HG02623 (cell line): Measurements from ENCODE around the gene MORN1.
"Not testable (repeated sequence)": the region's sequence is repeated elsewhere in the genome, so short reads cannot be mapped to it uniquely, and the experiment has no call there.

ENCODE experiments used
- ATAC-seq: cut with Tn5 transposase; IDR thresholded peaks from one replicate; pipeline ENCODE4 v1.9.1; 2021; ENCODE audit warnings: moderate library complexity; ENCODE audit not compliant: unreplicated experiment

The MORN1 gene

DNA sequence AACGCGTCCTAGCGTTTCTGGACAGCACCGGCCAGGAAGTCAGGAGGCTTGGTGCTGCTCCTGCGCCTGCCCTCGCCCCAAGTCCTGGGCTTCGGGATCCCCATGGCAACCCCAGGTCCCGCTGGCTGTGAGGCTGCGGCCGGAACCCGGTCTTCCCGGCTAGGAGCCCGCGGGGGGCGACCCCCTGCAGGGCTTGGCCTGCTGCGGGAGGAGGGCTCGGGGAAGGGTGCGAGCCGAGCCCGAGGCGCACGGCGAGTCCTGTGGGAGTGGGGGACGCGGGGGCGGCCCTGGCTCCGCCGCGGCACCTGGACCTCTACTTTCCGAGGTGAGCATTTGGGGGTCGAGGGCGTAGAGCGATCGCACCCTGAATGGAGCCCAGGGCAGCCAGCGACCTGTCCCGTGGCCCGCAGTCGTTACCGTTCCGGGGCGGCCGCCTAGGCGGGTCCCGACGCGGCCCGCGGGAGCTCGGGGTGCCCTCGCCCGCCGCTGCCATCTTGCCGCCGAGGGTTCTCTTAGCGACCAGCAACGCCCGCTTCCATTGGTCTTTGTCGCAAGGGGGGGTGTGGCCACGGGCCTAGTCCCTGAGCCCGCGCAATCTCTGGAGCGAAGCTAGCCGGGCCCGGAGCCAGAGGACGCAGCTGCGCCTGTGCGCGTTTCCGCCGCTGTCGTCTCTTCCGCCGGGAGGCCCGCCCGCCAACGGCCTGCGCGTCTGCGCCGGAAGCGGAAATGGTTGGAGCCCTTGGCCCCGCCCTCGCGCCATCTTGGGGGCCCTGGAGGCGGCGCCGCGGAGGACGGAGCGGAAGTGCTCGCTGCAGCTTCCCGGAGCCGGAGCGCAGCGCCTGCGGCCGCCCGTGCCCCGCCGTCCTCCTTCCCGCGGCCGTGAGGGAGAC, at the start of gene MORN1, which contains the start of gene RER1:
TSS of gene MORN1 (minus strand) at position 514 of the 890 bp plus-strand sequence. CDS start at position 493, 21 bp downstream.
TSS of gene RER1 (plus strand) at position 801 of the 890 bp plus-strand sequence. CDS start 3,950 bp downstream, outside the sequence.
- peak; percentile 87 for ATAC-seq

DNA sequence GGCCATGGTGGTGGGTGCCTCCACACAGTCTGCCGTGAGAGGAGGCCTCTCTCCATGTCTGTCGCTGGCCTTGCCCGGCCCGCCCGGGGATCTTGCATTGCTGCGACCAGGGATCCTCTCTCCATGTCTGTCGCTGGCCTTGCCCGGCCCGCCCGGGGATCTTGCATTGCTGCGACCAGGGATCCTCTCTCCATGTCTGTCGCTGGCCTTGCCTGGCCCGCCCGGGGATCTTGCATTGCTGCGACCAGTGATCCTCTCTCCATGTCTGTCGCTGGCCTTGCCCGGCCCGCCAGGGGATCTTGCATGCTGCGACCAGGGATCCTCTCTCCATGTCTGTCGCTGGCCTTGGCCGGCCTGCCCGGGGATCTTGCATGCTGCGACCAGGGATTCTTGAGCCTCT, 49.0 kb upstream of the MORN1 start:
- not testable (repeated sequence) for ATAC-seq

DNA sequence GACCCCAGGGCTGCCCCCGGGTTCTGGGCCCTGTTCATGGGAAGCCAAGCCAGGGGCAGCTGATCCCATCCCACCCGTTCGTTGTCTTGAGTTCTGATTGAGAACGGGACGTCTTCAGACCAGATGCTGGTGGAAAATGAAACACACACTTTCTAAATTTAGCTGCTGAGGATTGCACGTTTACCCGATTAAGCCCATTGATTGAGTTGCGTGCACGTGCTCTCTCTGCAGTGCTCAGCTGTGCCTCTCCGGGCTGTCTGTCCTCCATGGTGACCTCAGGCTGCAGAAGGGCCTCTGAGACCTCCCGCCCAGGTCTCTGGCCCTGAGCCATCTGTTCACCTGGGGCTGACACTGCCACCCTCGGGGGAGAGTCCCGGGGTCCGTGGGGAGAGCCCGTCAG, 48.0 kb upstream of the MORN1 start:
- ATAC-seq, result no peak

DNA sequence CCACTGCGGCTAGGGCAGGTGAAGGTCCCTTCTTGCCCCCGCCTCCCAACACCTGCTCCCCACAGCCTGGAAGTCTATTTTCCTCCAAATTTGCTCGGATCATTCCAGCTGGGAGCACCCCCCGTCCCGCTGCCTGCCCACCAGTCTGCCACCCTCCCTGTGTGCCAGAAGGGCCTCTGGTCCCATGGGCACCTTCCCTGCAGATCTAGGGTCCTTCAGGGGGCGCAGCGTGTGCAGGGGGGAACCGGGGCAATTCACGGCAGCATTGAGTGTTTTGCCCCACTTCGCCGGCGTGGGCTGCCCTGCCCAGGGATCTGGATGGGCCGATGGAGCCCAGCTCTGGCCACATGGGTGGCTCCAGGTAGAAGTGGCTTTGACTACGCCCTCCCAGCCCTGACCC, 47.3 kb upstream of the MORN1 start:
- ATAC-seq, result no peak

DNA sequence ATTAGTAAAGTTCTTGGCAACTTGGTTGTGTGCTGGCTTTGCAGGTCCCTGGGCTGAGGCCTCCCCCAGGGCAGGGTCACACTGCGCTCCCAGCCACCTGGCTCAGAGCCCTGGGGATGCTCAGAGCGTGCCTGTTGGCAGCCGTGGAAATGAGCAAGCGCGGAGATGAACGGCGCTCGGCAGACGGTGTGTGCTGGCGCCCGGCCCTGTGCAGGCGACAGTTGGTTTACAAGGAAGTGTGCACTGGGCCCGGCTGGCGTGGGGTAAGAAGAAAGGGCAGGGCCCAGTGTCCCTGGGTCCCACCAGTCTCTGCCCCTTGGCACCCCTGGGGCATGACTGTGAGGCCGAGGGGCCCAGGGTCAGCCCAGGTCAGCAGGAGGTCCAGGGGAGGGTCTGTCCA, 46.7 kb upstream of the MORN1 start:
- no peak for ATAC-seq

DNA sequence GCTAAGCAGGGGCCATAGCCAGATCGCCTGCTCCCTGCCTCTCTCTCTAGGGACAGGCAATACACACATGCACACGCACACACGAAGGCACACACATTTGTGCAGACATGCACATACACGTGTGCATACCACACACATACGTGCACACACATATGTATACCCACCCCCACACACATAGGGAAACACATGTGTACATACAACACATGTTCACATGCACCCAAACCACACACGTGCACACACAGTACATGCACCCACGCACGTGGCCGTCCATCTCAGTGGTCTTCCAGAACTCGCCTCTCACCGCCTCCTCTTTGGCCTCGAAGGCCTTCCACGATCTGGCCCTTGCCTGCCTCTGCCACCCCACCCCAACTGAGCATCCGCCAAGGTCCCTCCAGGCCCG, 46.3 kb upstream of the MORN1 start:
- no peak for ATAC-seq

DNA sequence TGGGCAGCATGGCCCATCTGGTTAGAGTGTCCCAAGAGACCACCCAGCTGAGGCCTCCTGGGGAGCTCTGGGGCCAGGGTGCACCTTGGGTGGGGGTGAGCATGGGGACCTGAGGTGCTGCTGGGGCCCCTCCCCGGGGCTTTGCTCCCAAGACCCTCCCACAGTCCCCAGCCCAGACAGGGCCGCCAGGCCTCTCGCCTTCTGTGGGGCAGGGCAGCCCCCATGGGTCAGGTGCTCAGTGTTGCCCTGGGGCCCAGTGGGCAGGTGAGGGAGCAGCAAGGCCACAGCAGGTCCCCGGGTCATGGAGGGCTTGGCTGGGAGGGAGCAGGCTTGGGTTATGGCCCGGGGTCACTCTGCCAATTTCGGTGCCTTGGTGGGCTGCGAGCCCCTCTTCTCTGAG, 45.5 kb upstream of the MORN1 start:
- no peak for ATAC-seq

DNA sequence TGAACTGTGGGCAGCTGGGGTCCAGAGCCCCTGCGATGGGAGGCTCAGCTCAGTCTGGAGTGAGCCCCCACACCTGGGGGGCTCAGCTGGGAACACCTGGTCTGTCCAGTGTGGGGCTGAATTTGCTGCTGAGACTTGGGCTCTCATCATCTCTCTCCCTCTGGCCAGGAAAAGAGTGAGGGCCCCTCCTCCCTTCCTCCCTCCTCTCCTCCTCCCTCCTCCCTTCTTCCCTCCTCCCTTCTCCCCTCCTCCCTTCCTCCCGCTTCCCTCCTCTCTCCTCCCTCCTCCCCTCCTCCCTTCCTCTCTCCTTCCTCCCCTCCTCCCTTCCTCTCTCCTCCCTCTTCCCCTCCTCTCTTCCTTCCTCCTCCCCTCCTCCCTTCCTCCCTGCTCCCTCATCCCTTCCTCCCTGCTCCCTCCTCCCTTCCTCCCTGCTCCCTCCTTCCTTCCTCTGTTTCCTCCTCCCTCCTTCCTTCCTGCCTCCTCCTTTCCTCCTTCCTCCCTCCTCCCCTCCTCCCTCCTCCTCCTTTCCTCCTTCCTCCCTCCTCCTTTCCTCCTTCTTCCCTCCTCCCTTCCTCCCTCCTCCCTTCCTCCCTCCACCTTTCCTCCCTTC, 44.5 kb upstream of the MORN1 start:
- ATAC-seq, result no peak

DNA sequence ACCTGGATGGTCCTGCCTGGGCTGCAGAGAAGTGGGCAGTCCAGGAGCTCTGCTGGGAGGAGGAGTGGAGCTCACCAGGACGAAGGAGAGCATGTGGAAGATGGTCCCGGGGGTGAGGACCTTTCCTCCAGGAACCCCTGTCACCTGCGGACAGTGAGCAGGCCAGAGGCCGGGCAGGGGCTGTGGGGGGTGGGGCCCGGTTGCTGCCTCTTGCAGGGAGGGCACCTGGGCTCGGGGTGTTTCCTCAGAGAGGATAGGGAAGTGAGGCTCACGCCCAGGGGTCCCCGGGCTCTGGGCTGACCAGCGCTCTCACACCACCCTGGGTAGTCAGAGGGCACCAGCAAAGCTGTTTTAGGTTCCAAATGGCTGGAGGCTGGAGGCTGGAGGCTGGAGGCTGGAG, 43.7 kb upstream of the MORN1 start:
- ATAC-seq, result no peak

DNA sequence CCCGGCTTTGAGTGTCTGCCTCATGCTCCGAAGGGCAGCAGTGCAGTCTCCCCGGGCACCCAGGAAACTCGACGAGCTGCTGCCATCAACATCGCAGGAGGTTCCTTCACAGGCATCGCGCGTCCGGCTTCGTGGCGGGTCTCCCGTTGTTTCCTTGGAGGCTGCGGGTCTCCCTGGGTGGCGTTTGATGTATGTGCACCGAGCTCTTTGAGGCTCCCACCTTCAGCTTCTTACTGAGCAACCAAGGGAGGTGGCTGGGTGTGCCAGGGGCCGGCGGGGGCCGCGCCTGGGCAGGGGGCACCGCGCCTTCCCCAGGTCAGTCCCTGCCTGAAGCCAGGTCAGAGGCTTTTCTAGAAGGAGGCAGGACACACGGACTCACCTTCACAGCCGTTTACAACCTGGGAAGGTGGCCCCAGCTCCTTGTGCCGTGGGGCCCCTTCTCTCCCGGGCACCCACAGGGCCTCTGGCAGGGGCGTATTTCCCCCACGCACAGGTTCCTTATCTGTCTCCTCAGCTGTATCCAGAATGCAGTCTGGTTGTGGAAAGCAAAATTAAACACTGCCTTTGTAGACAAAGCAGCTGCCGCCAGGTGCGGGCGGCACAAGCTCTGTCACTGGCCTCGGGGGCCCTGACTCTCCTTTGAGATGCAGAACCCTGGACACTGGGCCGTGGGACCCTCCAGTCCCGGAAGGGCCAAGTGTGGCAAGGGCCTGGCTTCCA, 42.7 kb upstream of the MORN1 start:
- ATAC-seq, result no peak

DNA sequence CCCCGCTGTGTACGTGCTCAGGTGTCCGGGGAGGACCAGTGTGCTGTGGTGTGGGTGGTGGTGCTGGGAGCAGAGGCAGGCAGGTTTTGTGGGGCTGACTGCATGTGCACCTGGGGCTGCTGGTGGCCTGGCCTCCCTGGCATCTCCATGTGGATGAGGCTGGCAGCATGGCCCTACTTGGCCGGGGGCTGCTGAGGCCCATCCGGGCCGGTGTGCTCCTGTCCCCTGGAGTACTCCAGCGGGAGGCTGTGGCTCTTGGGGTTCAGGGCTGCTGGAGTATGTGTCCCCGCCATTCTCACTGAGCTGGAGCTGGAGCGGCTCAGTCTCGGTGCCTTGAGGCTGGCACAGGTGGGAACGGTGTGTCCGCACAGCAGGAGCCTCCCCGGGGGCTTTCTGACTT, 41.8 kb upstream of the MORN1 start:
- ATAC-seq, result no peak

DNA sequence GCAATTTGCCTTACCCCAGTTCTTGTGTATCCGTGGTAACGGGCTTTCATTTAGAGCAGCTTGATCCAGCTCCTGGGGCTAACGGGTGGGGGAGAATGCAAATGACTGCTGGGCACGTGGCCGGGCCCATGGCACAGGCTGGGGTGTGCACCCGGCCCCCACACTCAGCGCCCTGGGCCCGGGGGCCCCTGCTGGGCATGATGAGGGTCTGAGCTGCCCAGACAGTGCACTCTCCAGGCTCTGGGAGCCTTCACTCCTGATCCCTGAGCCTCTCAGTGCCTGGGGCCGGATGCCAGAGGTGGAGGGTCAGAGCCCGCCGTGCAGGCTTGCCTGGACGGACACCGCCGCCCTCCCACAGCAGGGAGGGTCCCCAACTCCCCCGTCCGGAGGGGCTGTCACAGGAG, 41.1 kb upstream of the MORN1 start:
- ATAC-seq, result no peak

DNA sequence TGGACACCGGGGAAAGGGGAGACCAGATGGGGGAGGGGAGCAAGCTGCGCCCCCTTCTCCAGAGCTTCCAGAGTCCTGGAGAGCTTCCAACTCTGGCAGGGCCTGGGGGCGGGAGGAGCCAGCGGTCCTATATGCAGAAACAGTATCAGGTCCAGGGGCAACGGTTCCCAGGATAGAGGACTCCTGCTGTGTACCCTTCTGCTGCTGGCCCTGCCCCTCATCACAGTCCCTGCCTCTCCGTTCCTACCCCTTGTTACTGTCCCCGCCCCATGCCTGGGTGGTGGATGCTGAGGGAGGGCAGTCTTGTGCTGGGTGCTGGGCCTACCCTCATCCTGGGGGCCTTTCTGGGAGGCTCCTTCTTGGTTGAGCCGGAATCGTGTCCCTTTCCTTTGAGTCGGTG, 40.2 kb upstream of the MORN1 start:
- ATAC-seq, result no peak

DNA sequence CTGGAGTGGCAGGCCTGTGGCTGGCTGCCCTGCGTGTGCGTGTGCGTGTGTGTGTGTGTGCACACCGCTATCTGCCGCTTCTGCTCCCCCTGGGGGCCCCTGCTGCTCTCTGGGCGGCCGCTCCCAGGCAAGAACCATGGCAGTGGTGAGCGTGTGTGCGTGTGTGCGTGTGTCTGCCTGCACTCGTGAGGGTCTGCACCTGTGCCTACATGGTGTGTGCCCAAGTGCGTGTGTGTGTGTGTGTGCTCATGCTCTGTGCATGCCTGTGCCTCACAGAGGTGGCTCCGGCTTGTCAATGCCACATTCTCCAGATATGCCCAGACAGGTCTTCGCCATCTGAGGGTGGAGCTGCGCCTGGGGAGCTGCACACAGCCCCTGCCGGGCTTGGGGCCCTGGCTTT, 39.7 kb upstream of the MORN1 start:
- no peak for ATAC-seq

DNA sequence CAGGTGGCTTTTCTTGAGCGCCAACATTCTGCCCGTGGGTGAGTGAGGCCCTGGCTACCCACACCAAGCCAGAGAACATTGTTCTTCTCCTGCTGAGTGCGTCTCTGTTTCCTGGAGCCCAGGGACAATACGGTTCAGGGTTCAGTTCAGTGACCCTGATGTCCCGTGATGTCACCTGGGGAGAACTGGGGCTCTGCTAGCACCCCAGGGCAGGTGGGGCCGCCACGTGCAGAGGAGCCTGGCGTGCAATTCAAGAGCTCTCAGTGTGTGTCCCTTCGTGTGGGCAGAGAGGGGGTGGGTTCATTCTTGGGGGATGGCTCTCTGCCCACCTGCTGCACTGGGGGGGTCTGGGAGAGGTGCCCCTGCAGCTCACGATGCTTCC, 39.2 kb upstream of the MORN1 start:
- no peak for ATAC-seq

DNA sequence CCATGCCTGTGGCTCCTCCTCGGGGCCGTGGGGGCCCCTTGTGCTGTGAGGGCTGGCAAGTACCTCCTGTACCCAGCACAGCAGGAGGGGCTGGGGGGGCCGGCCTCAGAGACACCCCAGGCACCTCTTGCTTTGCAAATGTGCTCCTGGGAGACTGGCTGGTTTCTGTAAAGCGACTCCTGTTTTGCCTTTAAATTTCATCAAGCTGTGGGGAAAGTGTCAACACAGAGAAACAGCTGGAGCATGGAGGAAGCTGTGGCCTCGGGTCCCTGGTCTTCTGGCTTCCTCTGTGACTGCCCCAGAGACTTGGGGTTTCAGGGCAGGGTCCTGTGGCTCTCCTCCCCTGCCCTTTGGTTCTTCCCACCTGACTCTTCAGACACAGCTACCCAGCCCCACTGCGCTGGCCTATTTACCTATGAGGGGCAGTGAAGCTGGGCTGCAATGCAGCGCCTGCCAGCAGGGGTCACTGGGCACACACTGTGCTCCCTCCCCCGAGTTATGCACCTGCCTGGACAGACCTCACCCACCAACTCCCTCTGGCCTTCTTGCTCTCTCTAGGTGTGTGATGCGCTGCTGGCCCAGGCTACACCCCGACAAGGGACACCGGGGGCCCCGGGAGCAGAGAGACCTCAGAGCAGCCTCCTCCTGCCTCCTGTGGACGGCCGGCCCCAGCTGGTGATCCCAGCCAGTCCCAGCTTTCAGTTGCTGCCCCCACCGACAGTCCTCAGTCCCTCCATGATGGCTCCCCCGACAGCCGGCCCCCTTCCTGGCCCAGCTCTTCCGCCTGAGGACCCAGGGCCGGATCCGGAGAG, 38.6 kb upstream of the MORN1 start:
- ATAC-seq, result no peak

DNA sequence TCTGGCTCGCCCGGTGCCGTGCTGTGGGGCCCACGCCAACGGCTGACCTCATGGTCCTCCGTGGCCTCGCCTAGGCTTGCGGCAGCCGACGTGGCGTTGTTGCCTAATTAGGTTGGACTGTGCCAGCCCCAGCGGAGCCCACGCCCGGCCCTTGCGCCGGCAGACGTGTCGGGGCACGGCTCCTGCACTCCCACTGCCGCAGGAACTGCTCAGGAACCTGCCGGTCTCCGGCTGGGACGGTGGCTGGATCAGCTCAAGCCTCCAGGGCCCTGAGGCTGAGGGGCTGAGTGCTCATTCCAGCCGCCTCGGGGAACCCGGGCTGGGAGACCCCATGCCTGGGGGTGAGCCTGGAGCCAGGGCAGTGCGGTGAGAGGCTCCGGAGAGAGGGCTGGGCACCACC, 37.1 kb upstream of the MORN1 start:
- no peak for ATAC-seq

DNA sequence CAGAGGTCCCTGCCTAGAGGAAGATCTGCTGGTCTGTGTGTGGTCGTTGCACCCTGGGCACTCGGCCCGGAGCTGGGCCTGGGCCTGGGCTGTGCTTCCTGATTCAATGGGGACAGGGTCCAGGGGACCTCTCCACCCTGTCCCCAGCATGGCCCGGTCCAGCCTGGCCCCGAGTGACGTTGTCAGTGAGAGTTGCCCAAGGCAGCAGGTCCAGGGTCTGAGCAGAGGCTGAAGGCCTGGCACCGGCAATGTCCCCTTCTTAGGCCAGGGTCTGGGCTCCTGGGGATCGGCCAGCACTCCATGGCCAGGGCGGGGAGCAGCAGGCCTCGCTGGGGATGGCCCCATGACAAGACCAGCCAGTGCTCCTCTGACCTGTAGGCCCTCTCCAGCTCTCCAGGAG, 36.6 kb upstream of the MORN1 start:
- ATAC-seq, result no peak

DNA sequence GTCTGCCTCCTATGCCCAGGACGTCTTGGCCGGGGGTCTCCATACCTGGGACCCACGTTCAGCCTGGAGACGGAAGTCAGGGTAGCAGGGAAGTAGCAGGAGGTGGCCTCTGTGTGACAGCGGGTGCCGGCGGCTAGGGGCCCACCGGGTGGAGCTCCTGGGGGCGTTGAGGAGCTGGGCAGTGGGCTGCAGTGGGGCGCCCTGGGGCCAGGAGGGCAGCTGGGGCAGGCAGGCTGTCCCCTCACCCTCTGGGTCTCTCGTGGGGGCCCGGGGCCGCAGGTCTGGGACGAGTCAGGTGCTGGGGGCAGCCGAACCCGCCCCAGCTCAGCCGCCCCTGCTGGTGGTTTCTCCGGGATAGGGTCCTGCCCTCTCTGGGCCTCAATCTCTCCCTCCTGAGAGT, 35.7 kb upstream of the MORN1 start:
- no peak for ATAC-seq

DNA sequence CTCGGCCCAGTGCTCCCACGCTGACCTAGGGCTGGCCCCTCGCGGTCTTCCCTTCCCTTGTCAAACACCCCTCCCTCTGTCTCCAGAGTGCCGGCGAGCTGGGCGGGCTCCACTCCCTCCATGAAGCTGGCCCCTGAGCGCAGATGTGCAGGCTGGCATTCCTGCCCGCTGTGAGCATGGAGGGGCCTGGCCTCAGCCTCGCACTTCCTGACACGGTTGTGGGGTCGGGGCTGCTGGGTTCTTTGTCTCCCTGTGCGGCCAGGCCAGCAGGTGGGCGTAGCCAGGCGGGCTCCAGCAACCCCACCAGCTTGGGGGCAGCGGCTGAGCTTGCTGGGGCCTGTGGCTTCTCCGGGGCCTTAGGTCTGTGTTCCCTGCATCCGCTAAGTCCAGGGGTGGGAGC, 35.2 kb upstream of the MORN1 start:
- ATAC-seq, result no peak

DNA sequence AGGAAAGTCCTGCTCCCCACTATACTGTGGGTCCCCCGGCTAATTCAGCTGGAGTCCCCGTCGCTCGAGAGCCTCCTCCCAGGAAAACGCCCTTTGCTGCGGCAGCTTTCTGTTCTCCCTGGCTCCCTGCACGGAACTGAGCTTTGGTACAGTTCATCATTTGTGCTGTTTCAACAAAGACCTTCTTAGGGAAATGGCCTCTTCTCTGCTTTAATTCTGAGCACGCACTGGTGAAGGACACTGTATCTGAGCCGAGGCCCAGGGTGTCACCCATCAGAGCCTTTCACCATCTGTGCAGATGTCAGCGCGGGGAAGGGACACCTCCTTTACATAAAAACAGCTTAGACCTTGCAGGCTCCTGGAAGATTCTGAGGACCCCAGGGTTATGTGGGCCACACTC, 34.5 kb upstream of the MORN1 start:
- no peak for ATAC-seq
